NCI-H446 (cell line): ENCODE measurements around the gene MEGF11.
"Not testable (repeated sequence)": the region's sequence is repeated elsewhere in the genome, so short reads cannot be mapped to it uniquely, and the experiment has no call there.

ENCODE experiments used
- DNase-seq, 2 experiments: peaks; one replicate each; lab custom pipeline; 2025; lab: John Stamatoyannopoulos, UW

The MEGF11 gene

DNA sequence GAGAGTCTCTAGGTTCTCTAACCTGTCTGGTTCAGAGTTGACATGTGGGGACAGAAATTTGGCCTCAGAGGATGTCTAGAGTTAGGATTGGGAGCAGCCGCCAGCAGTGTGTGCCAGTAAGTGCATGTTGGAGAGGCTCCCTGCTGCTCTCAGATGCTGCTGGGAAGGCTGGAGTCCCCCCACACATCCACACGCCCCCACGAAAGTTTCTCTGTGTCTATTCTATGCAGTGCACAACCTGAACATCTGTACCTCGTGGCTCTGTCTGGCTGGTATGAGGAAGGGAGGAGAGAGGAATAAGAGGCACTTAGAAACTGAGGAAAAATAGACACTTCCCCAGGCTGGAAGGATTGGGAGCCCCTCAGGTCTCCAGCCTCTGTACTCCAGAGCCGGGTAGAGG is 252.5 kb downstream of the MEGF11 start:
- DNase-seq, result no peak

DNA sequence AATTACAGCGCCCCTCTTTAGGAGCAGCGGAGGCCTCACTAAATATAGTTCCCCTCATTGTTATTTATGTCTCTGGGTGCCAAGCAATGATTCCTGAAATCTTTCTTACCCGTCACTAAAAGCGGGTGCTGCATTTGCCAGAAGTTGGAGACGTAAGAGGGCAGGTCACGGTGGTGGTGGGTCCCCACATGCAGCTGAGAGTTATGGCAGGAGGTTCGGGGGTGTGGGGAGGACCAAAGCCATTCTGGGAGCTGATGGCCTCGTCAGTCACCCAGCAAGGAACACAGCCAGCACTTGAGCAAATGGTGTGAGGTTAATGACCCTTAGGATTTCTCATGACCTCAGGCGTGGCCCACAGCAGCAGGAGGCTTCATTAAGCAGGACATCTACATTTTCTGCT is 255.1 kb downstream of the MEGF11 start:
- no peak for DNase-seq

DNA sequence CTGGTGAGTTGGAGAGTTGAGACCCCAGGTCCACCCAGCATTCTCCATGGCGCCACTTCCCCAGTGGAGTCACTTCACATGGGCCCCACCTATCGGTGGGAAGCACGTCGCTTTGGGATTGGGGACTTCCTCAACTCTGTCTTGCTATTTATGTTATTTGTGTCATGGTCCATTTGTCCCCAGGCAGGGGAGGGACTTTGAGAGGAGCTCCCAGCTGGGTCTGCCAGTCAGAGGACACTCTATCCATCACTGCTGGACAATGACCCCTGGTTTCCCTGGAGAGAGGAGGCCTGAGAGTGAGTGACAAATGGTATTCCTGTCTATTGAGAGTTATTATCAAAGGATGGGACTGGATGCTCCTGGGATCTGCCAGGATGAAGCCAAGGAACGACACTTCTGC is 256.6 kb downstream of the MEGF11 start:
- DNase-seq, result no peak

DNA sequence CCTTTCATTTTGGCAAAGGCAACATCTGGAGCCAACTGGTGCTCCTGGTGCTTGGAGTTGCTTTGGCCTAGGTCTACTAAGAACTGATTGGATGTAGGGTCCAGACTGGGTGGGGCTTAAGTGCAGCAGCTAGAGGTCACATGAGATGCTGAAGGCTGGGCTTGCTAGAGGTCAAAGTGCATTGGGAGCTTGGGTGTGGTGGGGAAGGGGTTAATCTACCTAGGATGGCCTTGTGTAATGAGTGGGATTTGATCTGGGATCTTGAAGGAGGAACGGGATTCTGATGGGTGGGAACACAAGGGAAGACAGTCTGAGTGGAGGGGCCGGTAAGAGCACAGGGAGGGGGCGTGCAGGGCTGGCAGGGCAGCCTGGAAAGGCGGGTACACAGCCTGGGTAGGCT is 258.7 kb downstream of the MEGF11 start:
- no peak for DNase-seq

DNA sequence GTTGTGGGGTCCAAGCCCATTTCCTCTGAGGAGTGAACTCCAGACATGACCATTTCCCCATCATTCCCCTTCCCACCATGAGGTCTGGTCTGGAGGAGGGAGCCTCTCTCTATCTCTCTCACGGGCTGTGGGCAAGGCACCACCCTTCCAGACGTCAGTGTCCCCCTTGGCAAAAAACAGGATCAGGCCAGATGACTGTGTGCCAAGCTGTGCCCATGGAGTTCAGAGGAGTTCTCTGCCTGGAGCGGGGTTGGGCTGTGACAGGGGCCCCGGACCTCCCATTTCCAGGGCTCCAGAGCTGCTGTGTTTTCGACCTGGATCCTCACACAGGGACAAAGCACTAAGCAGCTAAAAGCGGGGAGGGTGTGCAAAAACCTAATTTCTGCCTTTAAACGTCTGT is 259.8 kb downstream of the MEGF11 start:
- DNase-seq, result no peak

DNA sequence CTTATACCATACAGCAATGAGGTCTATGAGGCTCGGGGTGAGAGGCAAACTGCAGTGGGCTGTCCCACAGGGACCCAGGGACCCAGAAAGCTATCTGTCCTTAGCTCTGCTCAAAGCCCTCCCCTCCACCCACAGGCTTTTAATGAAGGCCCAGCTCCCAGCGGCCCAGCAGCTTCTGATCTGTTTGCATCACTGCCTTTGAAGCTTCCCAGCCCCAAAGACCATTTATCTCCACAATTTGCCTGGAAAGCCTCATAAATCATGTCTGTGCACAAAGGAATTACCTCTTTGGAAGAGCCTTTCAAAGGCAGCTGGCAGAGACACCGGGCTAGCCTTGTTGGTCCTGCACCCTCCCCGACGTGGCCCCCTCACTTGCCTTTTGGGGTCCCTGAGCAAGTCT is 260.3 kb downstream of the MEGF11 start:
- no peak for DNase-seq

DNA sequence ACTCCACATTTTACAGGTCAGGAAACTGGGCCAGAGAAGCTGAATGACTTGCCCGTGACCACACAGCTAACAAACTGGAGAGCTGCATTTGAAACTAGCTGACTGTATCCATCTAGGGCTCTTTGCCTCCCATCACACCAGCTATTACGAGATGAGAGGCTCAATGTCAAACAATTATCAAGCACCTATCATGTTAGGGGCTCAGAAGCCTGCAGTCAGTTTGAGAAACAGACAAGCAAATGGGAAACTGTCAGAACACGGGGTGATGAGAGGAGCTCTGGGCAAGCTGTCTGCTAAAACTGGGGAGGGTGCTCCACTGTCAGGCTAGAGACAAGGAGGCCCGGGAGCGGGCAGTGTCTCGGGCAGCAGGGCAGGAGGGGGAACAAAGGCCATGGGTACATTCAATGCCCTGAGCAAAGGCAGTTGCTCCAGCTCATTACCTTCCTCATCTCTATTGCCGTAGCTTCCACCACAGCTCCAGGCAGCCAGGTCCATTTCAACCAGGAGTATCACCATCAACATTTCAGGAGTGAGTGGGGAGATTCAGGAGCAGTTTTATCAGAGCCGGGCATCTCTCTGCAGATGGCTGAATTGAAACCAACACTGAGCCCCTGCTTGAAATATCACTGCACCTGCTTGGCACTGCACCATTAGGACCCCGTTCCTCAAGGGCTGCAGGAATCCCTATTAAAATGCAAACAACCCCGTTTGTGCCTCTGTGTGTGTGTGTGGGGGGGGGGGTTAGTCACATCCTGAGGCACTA is 261.6 kb downstream of the MEGF11 start:
- no peak for DNase-seq

DNA sequence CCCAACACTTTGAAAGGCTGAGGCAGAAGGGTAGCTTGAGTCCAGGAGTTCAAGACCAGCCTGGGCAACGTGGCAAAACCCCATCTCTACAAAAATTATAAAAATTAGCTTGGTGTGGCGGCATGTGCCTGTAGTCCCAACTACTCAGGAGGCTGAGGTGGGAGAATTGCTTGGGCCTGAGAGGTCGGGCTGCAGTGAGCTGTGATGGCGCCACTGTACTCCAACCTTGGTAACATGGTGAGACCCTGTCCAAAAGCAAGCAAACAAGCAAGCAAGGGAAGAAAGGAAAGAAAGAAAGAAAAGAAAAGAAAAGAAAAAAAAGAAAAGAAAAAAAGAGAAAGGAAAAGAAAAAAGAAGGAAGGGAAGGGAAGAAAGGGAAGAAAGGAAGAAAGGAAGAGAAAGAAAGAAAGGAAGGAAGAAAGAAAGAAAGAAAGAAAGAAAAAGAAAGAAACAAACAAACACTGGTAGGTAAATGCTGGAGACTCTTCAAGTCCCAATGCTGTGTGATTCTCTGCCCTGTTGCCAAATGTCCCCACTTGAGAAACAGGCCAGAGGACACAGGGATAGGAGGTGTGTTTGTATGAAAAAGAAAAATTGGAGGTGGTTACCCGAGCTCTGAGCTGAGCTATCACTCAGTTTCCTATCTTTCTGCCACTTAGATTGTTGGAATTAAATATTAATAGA is 263.1 kb downstream of the MEGF11 start:
- DNase-seq, result no peak

DNA sequence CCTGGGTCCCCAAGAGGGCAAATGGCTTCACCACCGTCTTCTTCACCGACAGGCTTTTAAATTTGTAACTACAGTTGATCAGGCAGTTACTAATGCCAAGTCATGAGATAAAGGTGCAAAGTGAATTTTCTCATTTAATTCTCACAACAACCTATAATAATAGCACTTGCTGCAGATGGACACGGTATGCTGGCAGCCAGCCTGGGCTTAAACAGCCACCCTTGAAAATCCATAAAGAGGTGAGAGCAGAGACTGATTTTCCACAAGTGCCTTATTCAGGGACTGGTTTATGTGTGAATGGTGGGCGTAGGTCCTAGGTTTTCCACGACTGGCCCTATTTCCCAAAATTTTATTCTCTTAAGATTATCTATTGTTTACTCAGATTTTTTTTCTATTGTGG is 266.4 kb downstream of the MEGF11 start:
- no peak for DNase-seq

DNA sequence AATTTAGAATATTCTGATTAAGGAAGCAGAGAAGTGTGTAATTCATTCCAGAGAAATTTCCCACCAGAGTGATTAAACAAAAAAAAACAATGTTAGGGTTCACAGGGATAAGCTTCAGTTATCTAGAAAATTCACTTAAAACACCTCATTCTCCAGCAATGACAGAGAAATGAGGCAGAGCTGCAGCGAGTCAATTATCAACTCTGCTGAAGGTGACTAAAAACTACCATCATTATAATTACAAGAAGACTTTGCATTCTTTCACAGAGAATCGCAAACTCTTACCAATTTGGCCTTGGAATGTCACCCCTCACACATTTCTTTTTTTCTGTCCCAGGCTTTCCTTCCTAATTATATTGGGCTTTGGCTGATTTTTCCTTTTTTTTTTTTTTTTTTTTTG is 267.1 kb downstream of the MEGF11 start:
- DNase-seq, result no peak

DNA sequence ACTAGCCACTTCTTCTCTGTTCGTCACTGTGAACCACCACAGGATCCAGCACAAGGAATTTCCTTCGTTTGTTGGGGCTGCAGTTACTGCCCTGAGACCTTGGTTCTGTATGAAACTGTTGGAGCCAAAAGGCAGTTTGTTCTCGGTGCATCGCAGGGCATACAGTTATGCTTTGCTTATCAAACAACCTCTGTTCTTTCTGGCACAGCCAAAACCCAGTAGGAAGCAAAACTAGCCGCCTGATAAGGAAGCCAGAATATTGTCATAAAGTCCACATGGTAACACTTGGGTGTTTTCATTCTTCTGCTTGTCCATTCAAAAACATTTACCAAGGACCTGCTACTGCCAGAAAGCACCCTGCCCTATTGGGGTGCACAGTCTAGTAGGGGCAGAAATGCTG is 268.2 kb downstream of the MEGF11 start:
- no peak for DNase-seq

DNA sequence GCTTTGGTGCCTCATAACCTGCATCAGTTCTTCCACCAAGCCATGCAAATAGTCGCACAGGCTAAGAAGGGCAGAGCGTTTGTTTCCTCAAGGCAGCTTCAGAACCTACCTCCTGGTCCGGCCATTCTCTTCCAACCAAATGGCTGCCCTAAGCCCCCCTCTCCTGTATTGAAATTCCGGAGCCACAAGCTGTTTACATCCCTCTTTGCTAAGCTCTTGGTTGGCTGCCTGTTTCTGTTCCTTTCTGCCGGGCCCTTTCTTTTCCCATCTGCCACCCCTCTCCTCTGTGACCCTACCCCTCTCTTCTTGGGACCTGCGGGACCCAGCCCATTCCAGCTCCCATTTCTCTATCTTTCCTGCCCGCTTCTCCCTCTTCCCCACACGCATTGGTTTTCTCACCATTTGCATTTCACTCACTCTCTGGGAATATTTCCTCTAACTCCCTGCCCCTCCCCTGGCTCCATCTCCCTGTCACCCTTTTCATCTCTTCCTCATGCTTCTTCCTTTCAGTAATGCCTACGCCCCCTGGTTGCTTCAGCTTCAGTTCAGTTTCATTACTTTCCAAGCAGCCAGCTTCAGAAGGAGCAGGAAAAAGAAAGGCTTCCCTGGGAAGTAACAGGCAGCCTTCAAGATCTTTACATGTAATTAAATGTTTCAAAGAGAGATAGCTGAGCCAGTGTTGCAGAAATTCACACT is 270.8 kb downstream of the MEGF11 start:
- no peak for DNase-seq

DNA sequence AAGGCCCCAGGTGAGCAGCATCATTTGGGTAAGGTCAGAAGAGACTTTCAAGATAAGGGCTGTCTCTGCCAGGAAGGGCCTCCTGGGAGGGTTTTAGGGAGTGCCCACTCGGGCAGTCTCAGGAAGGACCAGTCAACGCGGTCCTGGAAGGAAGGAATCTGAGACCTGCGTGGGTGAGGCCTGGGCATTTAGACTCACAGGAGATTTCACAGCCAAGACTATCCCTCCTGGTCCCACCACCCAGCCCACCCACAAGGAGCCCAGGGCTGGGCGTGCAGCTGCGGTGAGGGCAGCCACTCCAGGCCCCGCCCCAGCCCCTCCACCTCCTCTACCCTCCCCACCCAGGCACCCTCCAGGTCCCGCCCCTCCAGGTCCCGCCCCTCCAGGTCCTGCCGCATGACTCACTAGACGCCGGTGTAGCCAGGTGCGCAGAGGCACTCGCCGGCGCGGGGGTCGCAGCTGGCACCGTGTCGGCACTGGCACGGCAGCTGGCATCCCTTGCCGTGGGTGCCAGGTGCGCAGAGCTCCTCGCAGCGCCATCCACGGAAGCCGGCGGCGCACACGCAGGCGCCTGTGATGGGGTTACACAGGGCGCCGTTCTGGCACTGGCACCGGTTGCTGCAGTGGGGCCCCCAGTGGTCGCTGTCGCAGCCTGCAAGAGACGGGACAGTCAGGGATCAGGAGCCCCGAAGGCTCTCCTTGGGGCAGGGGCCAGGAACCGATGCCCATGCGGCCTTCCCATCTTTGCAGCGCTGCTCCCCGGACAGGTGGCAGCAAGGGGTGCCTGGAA is 271.5 kb downstream of the MEGF11 start:
- no peak for DNase-seq

DNA sequence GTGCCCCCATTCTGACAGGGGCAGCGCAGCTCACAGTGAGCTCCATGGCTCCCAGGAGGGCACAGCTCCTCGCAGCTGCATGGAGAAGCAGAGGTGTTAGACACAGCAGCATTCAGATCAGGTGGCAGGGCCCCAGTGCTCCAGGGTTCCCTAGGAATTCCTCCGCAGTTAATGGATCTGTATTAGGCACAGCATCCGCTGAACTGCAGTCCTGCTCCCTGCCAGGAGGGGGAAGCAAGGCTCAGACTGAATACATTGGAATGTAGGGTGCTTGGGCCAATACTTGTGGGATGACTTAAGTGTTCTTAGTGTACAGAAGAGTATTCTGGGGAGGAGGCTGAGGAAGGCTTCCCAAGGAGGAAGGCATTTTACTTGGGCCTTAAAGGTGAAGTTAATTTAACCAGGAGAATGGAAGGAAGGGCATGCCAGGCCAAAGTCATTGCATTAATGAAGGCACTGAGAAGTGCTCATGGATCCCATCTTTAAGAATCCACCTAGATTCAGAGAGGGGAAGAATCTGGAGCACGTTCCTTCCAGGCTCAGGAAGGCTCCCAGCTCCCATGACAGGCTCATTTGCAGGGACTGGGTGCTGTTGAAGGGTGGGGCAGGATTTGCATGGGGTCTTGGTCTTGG is 272.6 kb downstream of the MEGF11 start:
- DNase-seq, result peak in 1 of 2 experiments; percentile 49

DNA sequence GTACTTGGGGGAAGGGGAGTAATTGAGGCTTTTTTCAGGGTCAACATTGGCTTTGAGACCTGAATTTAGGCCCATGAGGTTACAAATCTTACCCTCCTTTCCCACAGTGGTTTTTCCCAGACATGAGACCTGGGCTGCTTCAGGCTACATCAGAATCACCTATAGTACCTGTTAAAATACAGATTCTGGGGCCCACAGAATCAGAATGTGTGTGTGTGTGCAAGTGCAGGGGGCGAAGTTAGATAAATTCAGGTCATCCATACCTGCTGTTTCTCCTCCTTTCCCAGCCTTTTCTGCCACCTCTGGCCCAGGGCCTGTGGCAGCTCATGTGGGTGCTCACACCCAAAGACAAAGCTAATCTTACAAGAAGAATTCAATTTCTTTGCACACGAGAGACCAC is 273.7 kb downstream of the MEGF11 start:
- no peak for DNase-seq

DNA sequence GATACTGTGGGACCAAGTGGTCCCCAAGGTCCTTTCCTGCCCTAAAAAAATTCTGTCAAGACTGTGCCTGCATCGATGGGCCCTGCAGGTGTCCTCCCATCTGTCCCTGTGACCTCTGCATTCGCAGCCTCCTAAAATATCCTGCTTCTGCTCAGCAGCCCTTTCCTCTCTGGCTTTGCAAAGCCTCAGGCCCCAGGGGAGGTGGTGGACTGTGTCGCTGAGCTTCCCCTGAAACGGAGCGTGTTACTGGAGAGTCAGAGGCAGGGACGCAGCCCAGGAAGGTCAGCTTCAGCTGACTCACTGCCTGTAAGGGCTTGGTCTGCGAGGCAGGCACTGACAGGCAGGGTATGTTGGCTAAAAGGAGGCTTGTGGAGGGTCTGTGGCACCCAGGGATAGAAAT is 274.2 kb downstream of the MEGF11 start:
- no peak for DNase-seq

DNA sequence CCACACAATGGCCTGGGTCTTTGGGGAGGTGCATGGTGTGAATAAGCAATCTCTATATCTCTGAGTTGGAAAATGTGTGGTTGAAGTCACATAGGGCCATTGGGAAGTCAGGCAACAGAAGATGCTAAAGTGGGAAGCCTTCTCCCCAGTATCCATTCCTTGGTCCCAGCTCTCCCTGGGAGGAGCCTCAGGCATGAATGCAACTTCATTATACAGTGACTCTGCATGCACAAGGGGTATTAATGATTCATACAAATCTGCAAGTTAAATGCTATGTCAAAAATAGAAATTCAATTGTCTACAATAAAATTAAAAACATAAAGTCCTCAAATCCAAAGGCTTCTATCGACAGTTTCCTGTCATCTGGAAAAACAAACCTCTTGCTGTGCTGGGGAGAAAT is 275.4 kb downstream of the MEGF11 start:
- no peak for DNase-seq

DNA sequence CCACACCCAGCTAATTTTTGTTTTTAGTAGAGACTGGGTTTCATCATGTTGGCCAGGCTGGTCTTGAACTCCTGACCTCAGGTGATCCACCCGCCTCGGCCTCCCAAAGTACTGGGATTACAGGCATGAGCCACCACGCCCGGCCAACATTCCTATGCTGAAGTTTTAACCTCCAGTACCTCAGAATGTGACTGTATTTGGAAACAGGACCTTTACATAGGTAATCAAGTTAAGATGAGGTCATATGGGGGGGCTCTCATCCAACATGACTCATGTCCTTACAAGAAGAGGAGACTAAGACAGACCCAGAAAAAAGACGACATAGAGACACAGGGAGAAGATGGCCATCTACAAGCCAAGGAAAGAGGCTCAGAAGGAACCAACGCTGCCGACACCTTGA is 277.4 kb downstream of the MEGF11 start:
- DNase-seq, result not testable (repeated sequence)

DNA sequence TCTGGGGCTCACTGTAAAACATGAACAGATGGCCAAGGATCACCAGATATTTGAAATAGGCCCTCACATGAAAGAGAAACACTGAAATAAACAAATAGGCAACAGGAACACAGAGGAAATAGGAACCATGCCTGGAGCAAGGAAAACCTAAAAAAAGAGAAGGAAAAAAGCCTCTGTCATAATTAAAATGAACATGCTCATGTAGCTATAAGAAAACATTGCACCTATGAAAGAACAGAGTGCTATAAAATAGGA is 281.9 kb downstream of the MEGF11 start:
- no peak for DNase-seq

DNA sequence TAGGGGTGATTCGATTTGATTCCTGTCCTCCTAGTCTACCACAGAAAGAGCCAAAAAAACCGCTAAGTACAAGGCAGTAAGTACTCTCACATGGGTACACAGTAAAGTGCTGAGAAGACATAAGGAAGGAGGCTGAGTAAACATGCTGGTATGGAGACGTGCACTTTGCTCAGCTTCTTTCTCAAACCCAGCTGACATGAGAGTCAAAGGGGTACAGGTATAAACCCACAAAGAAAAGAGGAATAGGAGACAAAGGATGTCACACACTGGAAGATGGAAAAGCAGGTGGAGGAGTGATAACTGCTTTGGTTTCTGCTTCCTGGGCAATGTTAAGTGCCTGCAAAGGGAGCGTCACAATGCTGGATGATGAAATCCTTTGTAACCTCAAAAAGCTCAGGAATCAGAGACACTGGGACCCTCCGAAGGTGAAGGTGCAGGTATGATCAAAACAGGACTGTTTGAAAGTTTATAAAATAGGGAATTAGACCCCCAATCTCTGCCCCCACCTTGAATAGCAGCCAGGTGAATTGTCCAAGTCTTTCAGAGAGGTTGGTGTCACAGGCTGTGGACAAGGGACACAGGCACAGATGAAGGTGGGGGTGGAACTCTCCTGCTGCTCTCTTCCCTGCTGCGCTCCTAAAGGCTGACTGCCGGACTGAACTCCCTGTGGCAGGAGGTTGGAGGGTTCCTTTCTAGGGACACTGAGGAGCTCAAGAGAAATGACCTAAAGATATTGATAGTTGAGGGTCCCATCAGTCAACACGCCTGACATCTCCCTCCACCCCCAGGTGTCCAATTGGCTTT is 282.4 kb downstream of the MEGF11 start:
- DNase-seq, result no peak
